Dermis microvascular lymphatic vessel endothelial cell (primary cell): ENCODE measurements around the gene PAQR4. TPM values are rescaled to one million over a fixed set of nuclear protein-coding genes. Genes with fewer than 3 reads are reported as not detected.

Experiments
- DNase-seq, 2 donors: peaks; one replicate each; pipeline versions ENCODE4 v3.0.0 to v3.0.0-alpha.2; 2010; ENCODE audit warnings: low read depth in 2 of 2
- total RNA-seq: library from RNA; depleted of rRNA; stranded (reverse); fragments of >200 nt; gene quantifications from 2 replicates; pipeline ENCODE4 v1.2.1, GENCODE V29; 2014

The PAQR4 gene
- total RNA-seq, 1 donor from 2014 or later = 7.4 TPM

- peak in 1 of 2 donors; percentile 21 for DNase-seq
Measured at GRCh38 chr16:2964475-2965336, 4.4 kb upstream of the PAQR4 start.

- no peak for DNase-seq
Measured at GRCh38 chr16:2966043-2966807, 2.9 kb upstream of the PAQR4 start.

GRCh38 chr16:2966808-2967191, 2.3 kb upstream of the PAQR4 start:
- DNase-seq = peak in 1 of 2 donors; percentile 17

GRCh38 chr16:2967211-2967631, 1.9 kb upstream of the PAQR4 start:
- DNase-seq = no peak

- DNase-seq = no peak
Measured at GRCh38 chr16:2967721-2968161, 1.4 kb upstream of the PAQR4 start.

- no peak for DNase-seq
Measured at GRCh38 chr16:2968368-2968737, 795 bp upstream of the PAQR4 start.

GRCh38 chr16:2969545-2970521, 685 bp downstream of the PAQR4 start:
- peak in 1 of 2 donors; percentile 55 for DNase-seq

- no peak for DNase-seq
Measured at GRCh38 chr16:2970563-2970962, 1.4 kb downstream of the PAQR4 start.

GRCh38 chr16:2971134-2971984, 2.2 kb downstream of the PAQR4 start:
- DNase-seq = no peak

GRCh38 chr16:2971985-2972784, 3.0 kb downstream of the PAQR4 start:
- DNase-seq = no peak

GRCh38 chr16:2973093-2973492, 3.9 kb downstream of the PAQR4 start:
- DNase-seq = no peak

- no peak for DNase-seq
Measured at GRCh38 chr16:2973605-2974318, 4.6 kb downstream of the PAQR4 start.

- DNase-seq = no peak
Measured at GRCh38 chr16:2974319-2975056, 5.3 kb downstream of the PAQR4 start.

GRCh38 chr16:2975161-2975795, 6.1 kb downstream of the PAQR4 start:
- DNase-seq = no peak

- no peak for DNase-seq
Measured at GRCh38 chr16:2976201-2976600, 7.1 kb downstream of the PAQR4 start.

GRCh38 chr16:2976673-2977072, 7.5 kb downstream of the PAQR4 start:
- no peak for DNase-seq

- no peak for DNase-seq
Measured at GRCh38 chr16:2977440-2977839, 8.3 kb downstream of the PAQR4 start.
